ENCODE results near the gene TNFRSF17.
"Not testable (repeated sequence)": the region's sequence is repeated elsewhere in the genome, so short reads cannot be mapped to it uniquely, and the experiment has no call there.

The TNFRSF17 gene

DNA sequence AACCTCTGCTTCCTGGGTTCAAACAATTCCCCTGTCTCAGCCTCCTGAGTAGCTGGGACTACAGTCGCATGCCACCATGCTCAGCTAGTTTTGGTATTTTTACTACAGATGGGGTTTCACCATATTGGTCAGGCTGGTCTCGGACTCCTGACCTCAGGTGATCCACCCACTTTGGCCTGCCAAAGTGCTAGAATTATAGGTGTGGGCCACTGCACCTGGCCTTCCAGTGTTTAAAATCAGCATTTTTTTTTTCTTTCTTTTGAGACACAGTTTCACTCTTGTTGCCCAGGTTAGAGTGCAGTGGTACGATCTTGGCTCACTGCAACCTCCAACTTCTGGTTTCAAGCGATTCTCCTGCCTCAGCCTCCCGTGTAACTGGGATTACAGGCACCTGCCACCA, 5.3 kb downstream of the TNFRSF17 start:
- not testable (repeated sequence) for DNase-seq (ENCODE audit: low read depth, low spot score)

DNA sequence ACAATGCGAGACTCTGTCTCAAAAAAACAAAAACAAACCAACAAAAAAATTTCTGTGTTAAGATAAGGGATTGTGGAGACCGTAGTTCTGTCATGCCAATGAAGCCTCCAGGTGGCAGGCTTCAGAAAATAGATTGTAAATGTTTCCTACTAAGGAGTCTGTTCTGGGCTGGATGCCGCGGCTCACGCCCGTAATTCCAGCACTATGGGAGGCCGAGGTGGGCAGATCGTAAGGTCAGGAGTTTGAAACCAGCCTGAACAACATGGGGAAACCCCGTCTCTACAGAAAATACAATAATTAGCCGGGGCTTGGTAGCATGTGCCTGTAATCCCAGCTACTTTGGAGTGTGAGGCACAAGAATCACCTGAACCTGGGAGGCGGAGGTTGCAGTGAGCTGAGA, 7.1 kb downstream of the TNFRSF17 start:
- no peak for DNase-seq (ENCODE audit: low read depth, low spot score)

DNA sequence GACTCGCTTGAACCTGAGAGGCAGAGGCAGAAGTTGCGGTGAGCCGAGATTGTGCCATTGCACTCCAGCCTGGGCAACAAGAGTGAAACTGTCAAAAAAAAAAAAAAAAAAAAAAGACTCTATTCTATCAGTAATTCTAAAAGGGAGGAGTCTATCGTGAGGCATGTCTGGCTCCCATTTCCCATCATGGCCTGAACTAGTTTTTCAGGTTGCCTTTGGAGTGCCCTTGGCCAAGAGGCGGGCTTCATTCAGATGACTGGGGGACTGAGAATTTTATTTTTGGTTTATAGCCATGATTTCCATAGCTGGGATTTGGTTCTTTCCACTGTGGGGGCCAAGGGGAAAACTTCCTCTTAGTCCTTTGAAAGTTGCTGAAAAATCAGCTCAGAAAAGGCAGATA, 8.1 kb downstream of the TNFRSF17 start:
- DNase-seq (ENCODE audit: low read depth, low spot score), result no peak

DNA sequence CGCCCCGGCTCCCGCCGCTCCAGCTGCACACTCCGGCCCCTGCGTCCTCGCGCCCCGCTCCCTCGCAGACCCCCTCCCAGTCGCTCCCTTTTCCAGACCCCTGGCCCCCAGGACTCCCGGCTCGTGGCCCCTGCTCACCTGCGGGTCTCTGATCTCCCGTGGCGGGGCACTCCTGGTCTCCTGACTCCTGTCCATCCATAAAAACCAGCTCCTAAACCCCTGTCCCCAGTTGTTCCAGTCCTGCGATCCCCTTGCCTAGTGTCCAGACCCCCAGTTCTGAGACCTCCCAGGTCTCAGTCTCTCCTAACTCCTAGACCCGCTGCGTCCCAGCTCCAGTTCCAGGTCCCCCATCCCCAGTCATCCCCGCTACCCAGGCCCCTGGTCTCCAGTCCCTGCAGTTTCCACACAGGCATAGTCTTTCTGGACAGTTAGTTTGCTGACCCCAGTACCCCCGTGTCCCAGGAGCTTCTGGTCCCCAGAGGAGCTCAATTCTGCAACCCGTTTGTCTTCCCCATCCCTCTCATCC, 11.9 kb downstream of the TNFRSF17 start:
- DNase-seq (ENCODE audit: low read depth, low spot score), result no peak

DNA sequence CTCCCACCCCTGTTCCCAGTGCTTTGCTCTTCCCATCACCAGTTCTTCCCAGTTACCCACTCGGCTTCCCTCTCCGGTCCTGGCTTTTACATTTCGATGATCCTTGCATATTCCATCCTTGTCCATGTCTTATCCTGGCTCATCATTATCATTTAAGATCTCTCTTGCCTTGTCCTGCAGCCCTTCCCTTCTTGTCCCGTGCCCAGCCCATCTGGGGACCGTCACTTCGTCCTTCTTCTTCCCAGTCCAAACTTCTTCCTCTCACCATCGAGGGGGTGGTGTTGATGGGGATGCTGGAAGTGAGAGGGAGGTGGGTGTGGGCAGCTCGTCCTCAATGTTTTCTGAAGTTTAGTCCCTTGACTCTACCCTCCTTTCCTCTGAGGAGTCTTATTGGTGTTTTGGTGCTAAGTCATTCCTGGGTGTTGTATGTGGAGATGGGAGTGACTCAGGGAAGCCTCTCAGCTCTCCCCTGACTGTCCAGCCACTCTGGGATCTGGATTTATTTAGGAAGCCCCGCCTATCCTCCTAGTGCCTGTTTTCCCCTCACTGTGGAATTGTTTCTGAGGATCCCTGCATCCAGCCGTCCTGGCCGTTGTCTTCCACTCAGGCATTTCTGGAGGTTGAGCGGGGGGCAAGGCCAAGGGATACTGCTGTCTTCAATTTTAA, 12.5 kb downstream of the TNFRSF17 start:
- no peak for DNase-seq (ENCODE audit: low read depth, low spot score)

DNA sequence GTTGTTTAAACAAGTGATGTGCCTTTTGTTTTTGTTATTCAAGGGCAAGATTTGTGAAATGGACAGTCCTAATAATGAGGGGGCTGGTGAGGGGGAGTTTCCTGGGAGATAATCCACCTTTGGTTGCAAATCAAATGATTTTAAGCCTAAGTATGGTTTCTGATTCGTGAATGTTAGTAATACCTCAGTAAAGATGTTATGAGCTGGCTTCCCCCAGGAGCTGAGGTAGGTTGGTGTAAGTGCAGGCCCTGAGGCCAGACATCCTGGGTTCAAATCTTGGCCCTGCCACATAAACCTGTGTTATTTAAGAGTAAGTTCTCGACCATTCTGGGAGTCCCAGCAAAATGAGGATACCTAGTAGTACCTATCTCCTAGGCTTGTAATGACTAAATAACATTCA, 13.1 kb downstream of the TNFRSF17 start:
- no peak for DNase-seq (ENCODE audit: low read depth, low spot score)

DNA sequence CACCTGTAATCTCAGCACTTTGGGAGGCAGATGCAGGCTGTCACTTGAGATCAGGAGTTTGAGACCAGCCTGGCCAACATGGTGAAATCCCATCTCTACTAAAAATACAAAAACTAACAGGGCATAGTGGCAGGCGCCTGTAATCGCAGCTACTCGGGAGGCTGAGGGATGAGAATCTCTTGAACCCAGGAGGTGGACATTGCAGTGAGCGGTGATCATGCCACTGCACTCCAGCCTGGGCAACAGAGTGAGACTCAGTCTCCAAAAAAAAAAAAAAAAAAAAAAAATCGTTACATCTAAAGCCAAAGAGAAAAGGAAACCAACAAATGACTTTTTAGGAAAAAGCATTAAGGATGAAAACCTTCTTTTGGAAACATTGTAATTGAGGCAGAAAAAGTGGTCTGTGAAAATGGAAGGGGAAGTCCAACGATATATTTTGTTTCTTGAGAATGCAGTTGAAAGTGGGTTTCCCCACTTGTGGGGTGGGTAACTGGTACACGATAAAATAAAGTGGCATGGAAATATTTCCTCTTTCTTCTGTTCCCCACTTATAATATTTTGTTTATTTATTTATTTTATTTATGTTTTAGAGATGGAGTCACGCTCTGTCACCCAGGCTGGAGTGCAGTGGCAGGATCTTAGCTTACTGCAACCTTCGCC, 14.1 kb downstream of the TNFRSF17 start:
- DNase-seq (ENCODE audit: low read depth, low spot score), result no peak

DNA sequence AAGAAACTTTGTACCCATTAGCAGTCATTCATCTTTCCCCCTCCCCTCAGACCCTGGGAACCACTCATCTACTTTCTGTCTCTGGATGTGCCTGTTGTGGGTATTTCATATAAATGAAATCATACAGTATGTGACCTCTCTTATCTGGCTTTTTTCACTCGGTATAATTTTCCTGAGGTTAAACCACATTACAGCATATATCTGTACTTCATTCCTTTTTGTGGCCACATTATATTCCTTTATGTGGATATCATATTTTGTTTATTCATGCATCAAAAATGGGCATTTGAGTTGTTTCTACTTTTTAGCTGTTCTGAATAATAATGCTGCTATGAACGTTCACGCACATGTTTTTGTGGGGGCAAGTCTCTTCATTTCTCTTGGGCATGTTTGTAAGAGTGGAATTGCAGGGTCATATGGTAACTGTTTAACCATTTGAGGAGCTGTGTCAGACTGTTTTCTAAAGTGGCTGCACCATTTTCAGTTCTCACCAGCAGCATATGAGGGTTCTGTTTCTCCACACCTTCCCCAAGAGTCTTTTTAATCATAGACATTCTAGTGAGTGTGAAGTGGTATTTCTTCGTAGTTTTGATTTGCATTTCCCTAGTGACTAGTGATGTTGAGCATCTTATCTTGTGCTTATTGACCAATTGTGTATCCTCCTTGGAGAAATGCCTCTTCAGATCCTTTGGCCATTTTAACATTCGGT, 15.3 kb downstream of the TNFRSF17 start:
- DNase-seq (ENCODE audit: low read depth, low spot score), result no peak

DNA sequence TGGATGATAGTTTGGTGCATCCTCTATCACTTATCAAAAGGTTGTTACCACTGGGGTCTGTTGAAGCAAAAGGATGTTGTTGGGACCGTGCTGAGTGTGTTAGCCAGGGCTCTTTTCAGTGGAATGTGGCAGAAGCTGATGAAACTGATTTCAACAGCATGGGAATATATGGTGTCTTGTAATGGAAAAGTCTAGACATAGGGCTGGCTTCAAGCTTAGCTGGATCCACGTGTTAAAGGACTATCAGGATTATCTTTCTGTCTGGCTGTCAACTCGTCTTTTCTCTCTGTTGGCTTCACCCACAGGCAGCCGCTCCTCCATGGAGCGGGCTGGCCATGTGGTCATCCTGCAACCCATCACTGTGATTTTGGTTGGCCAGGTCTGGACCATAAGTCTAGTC, 20.2 kb downstream of the TNFRSF17 start:
- DNase-seq (ENCODE audit: low read depth, low spot score), result no peak

DNA sequence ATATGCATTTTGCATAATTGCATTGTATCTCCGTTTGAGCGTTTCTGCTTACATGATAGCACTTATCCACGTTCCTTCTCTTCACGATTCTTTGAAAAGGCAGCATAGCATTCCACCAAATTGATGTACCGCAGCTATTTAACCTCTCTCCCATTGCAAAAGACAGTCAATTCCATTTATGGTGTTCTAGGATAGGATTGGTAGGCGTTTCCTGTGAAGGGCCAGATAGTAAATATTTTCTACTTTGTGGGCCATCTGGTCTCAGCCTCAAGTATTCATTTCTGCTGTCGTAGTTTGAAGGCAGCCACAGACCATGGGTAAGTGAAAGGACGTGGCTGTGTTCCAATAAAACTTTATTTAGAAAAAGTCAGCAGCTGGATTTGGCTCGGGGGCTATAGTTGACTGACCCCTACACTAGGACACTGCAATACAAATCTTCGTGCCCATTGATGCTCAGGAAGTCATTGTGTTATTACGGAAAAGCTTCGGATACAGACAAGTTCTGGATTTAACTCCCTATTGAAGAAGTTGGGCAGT, 21.6 kb downstream of the TNFRSF17 start:
- no peak for DNase-seq (ENCODE audit: low read depth, low spot score)

DNA sequence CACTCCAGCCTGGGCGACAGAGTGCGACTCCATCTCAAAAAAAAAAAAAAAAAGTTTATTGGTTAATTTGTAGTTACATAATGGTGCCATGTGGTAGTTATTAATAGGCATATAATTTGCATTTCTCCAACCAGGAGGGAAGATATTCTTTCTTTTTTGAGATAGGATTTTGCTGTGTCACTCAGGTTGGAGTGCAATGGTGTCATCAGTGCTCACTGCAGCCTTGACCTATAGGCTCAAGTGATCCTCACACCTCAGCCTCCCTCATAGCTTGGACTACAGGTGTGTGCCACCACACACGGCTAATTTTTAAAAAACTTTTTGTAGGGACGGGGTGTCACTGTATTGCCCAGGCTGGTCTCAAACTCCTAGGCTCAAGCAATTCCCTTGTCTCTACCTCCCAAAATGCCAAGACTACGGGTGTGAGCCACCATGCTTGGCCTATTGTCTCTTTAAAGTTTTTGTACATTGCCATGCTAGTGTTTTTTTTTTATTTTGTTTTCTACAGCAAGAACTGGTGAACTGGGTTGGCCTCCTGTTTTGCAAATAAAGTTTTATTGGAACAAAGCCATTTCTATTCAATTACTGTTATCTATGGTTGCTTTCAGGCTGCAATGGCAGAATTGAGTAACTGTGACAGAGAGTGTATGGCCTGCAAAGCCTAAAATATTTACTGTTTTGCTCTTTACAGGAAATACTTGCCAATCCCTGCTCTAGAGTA, 23.4 kb downstream of the TNFRSF17 start:
- no peak for DNase-seq (ENCODE audit: low read depth, low spot score)

DNA sequence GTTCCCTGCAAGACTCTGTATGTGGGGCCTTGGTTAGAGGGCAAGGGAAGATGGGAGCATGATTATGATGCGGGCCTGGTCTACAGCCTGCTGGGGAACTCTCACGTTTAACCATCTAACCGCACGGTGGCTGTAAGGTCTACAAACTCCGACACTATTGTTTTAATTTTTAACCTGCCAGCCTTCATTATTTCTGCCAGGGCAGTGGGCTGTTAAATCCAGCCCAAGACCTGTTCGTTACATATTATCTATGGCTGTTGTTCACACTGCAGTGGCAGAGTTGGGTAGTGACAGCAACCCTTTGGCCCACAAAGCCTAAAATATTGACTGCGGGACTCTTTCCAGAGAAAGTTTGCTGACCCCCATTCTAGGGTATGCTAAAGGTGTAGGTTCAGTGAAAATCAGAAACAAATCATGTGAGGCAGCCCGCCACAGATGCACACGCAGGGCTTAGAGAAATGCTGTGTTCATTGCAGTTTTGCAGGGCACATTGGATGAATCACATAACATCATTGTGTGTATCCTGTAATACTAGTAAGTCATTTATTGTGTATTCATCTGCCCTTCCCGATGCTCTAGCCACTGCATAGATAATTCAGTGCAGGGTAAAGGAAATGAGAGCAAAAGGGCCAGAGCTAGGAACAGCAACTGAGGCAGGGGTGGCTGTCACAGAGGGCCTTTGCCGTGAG, 25.8 kb downstream of the TNFRSF17 start:
- no peak for DNase-seq (ENCODE audit: low read depth, low spot score)

DNA sequence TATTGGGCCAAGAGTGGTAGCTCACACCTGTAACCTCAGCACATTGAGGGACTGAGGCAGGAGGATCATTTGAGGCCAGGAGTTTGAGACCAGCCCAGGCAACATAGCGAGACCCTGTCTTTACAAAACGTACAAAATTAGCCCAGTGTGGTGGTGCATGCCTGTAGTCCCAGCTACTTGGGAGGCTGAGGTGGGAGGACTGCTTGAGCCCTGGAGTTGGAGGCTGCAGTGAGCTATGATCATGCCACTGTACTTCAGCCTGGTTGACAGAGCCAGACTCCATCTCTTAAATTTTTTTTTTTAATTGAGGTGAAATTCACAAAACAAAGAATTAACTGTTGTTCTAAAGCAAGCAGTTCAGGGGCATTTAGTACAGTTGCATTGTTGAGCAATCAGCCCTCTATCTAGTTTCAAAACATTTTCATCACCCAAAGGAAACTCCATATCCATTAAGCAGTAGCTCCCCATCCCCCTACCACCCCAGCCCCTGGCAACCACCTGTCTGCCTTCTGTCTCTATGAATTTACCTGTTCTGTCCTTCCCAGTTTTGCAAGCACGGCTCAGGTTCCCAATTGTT, 27.1 kb downstream of the TNFRSF17 start:
- DNase-seq (ENCODE audit: low read depth, low spot score), result no peak

DNA sequence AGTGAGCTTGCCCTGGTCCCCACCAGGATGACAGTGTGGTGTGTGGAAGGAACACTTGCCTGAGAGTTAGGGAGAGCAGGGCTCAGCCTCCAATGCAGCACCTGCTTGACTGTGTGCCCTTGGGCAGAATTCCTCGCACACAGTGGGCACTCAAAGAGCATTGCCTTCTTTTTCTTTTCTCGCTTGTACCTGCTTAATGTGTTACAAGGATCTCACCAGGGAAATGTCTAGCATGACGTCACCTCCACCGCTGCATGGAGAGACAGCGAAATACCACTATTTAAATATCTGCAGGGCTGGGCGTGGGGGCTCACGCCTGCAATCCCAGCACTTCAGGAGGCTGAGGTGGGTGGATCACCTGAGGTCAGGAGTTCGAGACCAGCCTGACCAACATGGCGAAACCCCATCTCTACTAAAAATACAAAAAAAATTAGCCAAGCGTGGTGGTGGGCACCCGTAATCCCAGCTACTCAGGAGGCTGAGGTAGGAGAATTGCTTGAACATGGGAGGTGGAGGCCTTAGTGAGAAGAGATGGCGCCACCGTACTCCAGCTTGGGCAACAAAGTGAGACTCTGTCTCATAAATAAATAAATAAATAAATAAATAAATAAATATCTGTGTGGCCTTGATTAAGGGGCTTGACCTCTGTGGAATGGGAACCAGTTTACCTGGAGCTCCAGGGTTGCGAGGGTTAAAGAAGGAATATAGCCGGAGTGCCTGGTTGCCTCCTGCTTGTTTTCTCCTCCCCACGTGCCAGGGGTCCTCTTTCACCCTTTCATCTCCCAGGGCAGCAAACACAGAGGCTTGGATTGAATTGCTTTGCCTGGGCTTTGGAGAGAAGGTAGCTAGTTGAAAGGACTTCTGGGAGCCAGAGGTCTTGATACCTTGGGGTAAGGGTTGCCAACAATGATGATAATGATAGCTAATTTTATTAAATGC, 27.8 kb downstream of the TNFRSF17 start:
- DNase-seq (ENCODE audit: low read depth, low spot score), result no peak

DNA sequence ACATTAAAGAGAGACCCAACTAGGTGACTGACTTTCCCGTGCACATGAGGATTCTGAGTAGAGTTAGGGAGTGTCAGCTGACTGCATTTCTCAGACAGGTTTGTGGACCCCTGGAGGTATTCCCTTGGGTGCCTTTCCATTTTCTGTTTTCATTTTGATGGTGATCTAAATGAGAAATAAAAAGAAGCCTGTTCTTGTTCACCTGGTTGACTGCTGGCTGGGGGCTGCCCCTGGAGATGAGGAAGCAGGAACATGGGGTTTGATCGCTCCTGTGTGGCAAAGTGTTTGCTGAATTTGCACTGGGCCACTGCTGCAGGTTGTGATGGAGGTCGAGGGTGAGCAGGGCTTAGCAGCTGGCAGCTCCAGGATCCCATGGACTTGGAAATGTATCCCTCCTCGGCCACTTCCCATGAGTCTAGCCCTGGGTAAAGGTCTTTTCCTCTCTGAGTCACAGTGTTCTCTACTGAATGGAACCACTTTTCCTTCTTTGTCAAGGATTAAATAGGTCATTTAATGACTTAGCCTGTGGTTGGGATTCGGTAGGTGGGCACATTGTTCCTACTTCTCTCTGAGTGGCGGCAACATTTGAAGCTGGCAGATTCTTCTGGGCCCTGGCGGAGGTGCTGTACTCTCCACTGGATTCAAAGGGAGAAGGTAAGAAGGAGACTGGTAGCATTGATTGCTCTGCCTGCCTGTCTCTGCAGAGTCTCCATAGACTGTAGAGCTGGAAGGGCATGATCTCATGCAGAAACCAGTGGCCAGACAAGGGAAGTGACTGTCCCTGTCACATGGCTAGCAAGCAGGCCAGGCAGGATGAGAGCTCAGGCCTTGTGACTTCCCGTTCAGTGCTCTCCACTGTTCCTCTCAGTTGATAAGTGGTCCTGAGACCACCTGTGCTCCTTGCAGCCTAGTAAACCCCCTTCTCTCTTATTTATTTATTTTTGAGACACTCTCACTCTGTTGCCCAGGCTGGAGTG, 29.4 kb downstream of the TNFRSF17 start:
- no peak for DNase-seq (ENCODE audit: low read depth, low spot score)

DNA sequence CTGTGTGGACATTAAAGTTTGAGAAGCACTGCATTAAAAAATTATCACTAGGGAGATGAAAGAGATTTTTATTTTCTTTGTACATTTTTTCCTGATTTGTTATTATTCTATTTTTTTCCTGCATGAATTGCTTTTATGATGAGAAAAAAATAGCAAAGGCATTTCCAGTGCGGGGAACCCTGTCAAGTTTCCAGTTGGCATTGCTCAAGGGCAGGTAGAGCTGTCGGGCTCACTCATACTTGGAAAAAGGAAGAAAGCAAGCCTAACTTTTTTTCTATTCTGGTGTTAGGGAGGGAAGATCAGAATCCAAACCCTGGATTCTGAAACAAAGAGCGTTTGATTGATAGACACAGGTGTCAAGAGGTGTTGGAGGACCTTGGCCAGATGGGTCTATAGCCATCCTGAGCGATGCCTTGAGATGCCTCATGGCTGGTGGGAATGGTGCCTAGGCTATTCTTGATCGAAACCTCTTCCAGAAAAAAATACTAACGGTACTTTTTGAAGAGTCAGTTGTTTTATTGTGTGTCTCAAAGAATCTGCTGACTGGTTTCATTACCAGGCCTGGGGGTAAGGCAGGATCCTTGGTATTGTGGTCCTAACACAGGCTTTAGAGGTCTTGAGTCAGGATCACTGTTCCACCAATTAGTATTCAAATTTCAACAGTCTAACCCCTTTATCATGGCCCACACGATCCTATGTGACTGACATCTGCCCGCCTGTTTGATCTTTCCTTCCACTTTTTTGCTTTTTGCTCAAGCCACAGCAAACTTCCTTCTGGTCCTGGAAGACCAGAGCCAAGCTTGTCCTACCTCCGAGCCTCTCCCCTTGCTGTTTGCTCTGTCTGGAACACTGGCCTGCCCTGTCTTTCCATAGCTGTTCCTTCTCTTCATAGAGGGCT, 31.7 kb downstream of the TNFRSF17 start:
- DNase-seq (ENCODE audit: low read depth, low spot score), result no peak

DNA sequence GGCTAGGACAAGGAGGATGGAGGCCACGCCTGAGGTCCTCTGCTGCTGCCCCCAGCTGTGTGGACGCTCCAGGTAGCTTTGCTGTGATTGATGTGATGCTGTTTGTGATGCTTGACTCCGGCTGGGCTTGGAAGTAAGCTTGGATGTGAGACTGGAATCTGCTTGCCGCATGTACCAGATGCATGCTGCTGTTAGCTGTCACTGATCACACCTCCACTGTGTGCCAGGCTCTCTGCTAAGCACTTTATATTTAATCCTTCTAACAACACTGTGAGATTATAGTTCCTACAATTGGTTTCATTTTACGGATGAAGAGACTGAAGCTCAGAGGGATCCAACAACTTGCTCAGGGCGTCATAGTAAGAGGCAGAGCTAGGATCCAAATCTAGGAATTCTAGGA, 35.0 kb downstream of the TNFRSF17 start:
- no peak for DNase-seq (ENCODE audit: low read depth, low spot score)

Measured in activated naive CD8-positive, alpha-beta T cell treated with anti-CD3 and anti-CD28 coated beads, Interleukin-2, amount 50 U/mL, for 16 hours (primary cell).